HEK293T (cell line): Measurements from ENCODE around the gene UBR3.

ENCODE experiments used
- CTCF ChIA-PET: fragments of 350-600 bp; formaldehyde crosslinking; extraction: SDS; loops from one replicate; lab custom pipeline; 2021; ENCODE audit warnings: antibody characterized with exemption, inconsistent platforms; lab: Yijun Ruan, JAX
- POLR2A ChIA-PET: fragments of 350-600 bp; formaldehyde crosslinking; extraction: SDS; loops from one replicate; lab custom pipeline; 2020; ENCODE audit warnings: antibody characterized with exemption, inconsistent platforms; lab: Yijun Ruan, JAX
- DNase-seq: peaks from one replicate; pipeline ENCODE4 v3.0.0; 2012; ENCODE audit warnings: mixed read lengths; ENCODE audit errors: extremely low spot score
- ARNT ChIP-seq: fragments of 450-650 bp; IDR thresholded peaks from 2 replicates; pipeline ENCODE4 v1.6.1; 2017; ENCODE audit warnings: mild to moderate bottlenecking
- BHLHE40 ChIP-seq: fragments of 450-650 bp; IDR thresholded peaks from 2 replicates; pipeline ENCODE4 v1.6.1; 2016; ENCODE audit warnings: mild to moderate bottlenecking, moderate library complexity, borderline replicate concordance
- CTBP1 ChIP-seq: fragments of 450-650 bp; IDR thresholded peaks from 2 replicates; pipeline ENCODE4 v1.6.1; 2016; ENCODE audit warnings: borderline replicate concordance
- ELF4 ChIP-seq: fragments of 450-650 bp; IDR thresholded peaks from 2 replicates; pipeline ENCODE4 v1.6.1; 2017; ENCODE audit warnings: antibody characterized with exemption
- FOXA1 ChIP-seq: fragments of 450-650 bp; IDR thresholded peaks from 2 replicates; pipeline ENCODE4 v1.6.1; 2016; ENCODE audit warnings: mild to moderate bottlenecking
- FOXK2 ChIP-seq: fragments of 450-650 bp; IDR thresholded peaks from 2 replicates; pipeline ENCODE4 v1.6.1; 2016; ENCODE audit warnings: mild to moderate bottlenecking
- FOXM1 ChIP-seq: fragments of 450-650 bp; IDR thresholded peaks from 2 replicates; pipeline ENCODE4 v1.6.1; 2017; ENCODE audit warnings: mild to moderate bottlenecking, borderline replicate concordance
- HDGF ChIP-seq: fragments of 450-650 bp; IDR thresholded peaks from 2 replicates; pipeline ENCODE4 v1.6.1; 2017; ENCODE audit warnings: antibody characterized with exemption, borderline replicate concordance
- L3MBTL2 ChIP-seq: fragments of 450-650 bp; conservative IDR thresholded peaks from 2 replicates; pipeline ENCODE4 v1.6.1; 2016; ENCODE audit warnings: mild to moderate bottlenecking
- LEF1 ChIP-seq: fragments of 450-650 bp; IDR thresholded peaks from 2 replicates; pipeline ENCODE4 v1.6.1; 2017; ENCODE audit warnings: mild to moderate bottlenecking, borderline replicate concordance
- NFRKB ChIP-seq: fragments of 450-650 bp; IDR thresholded peaks from 2 replicates; pipeline ENCODE4 v1.6.1; 2016; ENCODE audit warnings: mild to moderate bottlenecking, moderate library complexity
- PKNOX1 ChIP-seq: fragments of 450-650 bp; IDR thresholded peaks from 2 replicates; pipeline ENCODE4 v1.6.1; 2016
- SP1 ChIP-seq: fragments of 450-650 bp; IDR thresholded peaks from 2 replicates; pipeline ENCODE4 v1.6.1; 2017
- SUZ12 ChIP-seq: fragments of 450-650 bp; IDR thresholded peaks from 2 replicates; pipeline ENCODE4 v1.6.1; 2016; ENCODE audit warnings: mild to moderate bottlenecking
- TARDBP ChIP-seq: fragments of 450-650 bp; IDR thresholded peaks from 2 replicates; pipeline ENCODE4 v1.6.1; 2016
- ZNF384 ChIP-seq: fragments of 450-650 bp; IDR thresholded peaks from 2 replicates; pipeline ENCODE4 v1.6.1; 2016

UBR3 gene

GRCh38 chr2:170091436-170091835 is 264.2 kb downstream of the UBR3 start:
- DNase-seq: no peak
- TF ChIP-seq ARNT (no peak), SUZ12 (no peak), HDGF (no peak), FOXK2 (no peak), FOXA1 (no peak), CTBP1 (no peak)
- ChIA-PET POLR2A (no interaction called here), CTCF (no interaction called here)

DNA sequence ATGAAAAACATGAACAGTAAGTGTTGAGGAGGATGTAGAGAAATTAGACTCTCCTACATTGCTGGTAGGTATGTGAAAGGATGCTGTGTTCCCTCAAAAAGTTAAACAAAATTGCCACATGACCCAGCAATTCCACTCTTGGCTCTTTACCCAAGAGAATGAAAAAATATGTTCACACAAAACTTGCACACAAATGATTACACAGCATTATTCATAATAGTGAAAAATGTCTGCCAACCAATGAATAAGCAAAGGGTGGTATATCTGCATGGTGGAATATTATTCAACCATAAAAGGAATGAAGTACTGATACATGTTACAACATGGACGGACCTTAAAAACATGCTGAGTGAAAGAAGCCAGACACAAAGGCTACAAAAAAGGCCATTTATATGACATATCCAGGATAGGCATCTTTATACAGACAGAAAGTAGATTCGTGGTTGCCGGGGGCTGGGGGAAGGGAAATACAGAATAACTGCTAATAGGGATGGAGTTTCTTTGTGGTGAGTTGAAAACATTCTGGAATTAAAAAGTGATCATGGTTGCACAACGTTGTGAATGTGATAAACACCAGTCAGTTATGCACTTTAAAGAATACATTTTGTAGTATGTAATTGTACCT is 265.3 kb downstream of the UBR3 start:
- CTCF ChIA-PET: no interaction called here
- no peak for DNase-seq
- POLR2A ChIA-PET: no interaction called here
- TF ChIP-seq ELF4: no peak
- no peak for TF ChIP-seq PKNOX1
- TF ChIP-seq NFRKB: no peak
- no peak for TF ChIP-seq FOXA1
- no peak for TF ChIP-seq HDGF
- no peak for TF ChIP-seq ARNT
- no peak for TF ChIP-seq SP1
- TF ChIP-seq FOXM1: no peak
- TF ChIP-seq TARDBP: no peak
- no peak for TF ChIP-seq CTBP1
- no peak for TF ChIP-seq FOXK2
- no peak for TF ChIP-seq LEF1
- TF ChIP-seq SUZ12: no peak
- TF ChIP-seq L3MBTL2: no peak
- TF ChIP-seq BHLHE40: no peak

DNA sequence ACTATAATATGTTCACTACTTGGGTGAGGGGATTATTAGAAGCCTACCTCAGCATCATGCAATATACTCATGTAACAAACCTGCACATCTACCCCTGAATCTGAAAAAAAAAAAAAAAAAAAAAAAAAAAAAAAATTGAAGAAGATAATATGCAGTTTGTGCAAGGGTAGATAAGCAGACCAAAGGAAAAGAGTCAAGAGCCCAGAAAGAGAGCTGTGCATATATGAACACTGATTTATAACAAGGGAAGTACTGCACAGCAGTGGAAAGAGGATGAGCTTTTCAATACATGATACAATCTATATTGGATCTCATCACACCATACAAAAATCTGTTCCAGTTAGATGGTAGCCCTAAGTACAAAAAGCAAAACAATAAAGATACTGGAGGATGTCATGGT is 268.1 kb downstream of the UBR3 start:
- TF ChIP-seq ELF4: no peak
- TF ChIP-seq HDGF: no peak
- no peak for TF ChIP-seq ARNT
- no peak for TF ChIP-seq TARDBP
- no peak for TF ChIP-seq CTBP1
- TF ChIP-seq NFRKB: no peak
- TF ChIP-seq LEF1: no peak
- no peak for TF ChIP-seq L3MBTL2
- no peak for TF ChIP-seq PKNOX1
- TF ChIP-seq ZNF384: no peak
- TF ChIP-seq FOXA1: no peak
- no peak for DNase-seq
- POLR2A ChIA-PET: no interaction called here
- CTCF ChIA-PET: no interaction called here

GRCh38 chr2:170098626-170099312 is 271.5 kb downstream of the UBR3 start:
- DNase-seq: no peak
- ChIA-PET POLR2A (no interaction called here), CTCF (no interaction called here)
- no peak for TF ChIP-seq SUZ12
- TF ChIP-seq NFRKB: no peak
- TF ChIP-seq PKNOX1: no peak
- TF ChIP-seq LEF1: no peak
- TF ChIP-seq ARNT: no peak
- TF ChIP-seq CTBP1: no peak
- no peak for TF ChIP-seq FOXA1
- no peak for TF ChIP-seq L3MBTL2
- no peak for TF ChIP-seq FOXK2
- no peak for TF ChIP-seq ZNF384
- no peak for TF ChIP-seq ELF4

DNA sequence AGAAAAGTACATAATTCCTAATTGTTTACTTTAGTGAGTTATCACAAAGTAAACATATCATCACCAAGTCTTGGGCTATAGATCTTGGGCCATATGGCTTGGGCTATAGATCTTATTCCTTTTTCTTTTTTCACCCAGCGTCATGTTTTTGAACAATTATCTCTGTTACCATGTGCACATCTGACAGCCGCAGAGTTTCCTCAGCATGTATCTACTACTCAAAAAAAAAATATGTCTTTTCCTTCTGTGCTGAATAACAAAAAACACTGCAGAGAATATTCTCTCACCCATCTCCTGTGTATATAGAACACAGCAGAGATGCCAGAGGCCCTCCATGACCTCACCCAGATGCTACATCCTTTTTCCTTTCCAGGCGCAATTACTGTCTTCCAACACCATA is 274.5 kb downstream of the UBR3 start:
- TF ChIP-seq ARNT: no peak
- TF ChIP-seq TARDBP: no peak
- no peak for TF ChIP-seq FOXM1
- no peak for TF ChIP-seq BHLHE40
- no peak for TF ChIP-seq ZNF384
- TF ChIP-seq NFRKB: no peak
- no peak for TF ChIP-seq HDGF
- TF ChIP-seq FOXA1: no peak
- TF ChIP-seq LEF1: no peak
- TF ChIP-seq CTBP1: no peak
- TF ChIP-seq SUZ12: no peak
- DNase-seq: no peak
- CTCF ChIA-PET: no interaction called here
- POLR2A ChIA-PET: no interaction called here

DNA sequence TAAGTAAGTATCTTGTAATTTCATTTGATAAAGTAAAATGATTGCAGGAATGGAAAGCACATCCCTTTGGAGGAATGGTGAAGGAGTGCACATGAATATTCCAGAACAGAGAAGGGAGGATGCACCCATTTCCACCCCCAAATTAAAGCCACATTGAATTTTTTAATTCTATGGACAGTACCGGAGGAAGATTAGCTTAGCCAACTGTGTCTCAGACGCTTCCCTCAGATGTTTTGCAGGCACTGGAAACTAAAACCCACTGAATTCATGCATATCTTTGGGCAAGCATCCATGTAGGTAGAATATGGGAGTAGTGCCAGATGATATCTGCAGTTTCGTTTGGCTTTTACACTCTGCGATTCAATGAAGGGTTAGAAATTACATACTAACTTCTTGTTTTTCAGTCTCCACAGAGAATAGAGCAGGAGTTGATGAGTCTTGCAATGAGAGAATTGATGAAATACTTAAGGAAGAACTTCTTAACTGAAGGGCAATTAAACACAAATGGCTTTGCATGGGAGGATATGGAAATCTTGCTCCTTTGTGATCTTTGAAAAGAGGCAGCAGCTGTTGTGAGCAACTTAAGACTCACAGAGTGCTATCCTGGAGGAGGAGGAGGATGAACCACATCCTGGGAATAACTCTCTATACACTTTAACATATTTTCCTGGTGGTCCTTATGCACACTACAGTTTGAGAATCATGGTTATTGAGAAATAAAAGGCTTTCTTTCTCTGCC is 279.0 kb downstream of the UBR3 start:
- DNase-seq: no peak

More for the DNA sequence above, 279.0 kb downstream of the UBR3 start:
- CTCF ChIA-PET: no interaction called here
- POLR2A ChIA-PET: no interaction called here
- TF ChIP-seq SP1 (no peak), LEF1 (no peak), ARNT (no peak), L3MBTL2 (no peak), HDGF (no peak), PKNOX1 (no peak), TARDBP (no peak), BHLHE40 (no peak), NFRKB (no peak)
